AG04449 (cell line): ENCODE data around the gene BAIAP2.
"Not testable (repeated sequence)": the region's sequence is repeated elsewhere in the genome, so short reads cannot be mapped to it uniquely, and the experiment has no call there.

Source experiments
- CTCF ChIA-PET: fragments of 350-600 bp; formaldehyde crosslinking; extraction: SDS; loops from one replicate; lab custom pipeline; 2021; ENCODE audit warnings: antibody characterized with exemption; lab: Yijun Ruan, JAX
- POLR2A ChIA-PET: fragments of 400-600, 350-600 bp; formaldehyde crosslinking; extraction: SDS; loops from one replicate; lab custom pipeline; 2020; ENCODE audit warnings: antibody characterized with exemption, inconsistent platforms; lab: Yijun Ruan, JAX
- DNase-seq: peaks from one replicate; pipeline ENCODE4 v3.0.0-alpha.2; 2010; ENCODE audit warnings: low read depth, low spot score
- H3K4me3 ChIP-seq: 2 replicates; pipeline ENCODE4 v1.5.1; 2011; ENCODE audit warnings: low read depth, mild to moderate bottlenecking, control low read depth, low read length
- CTCF ChIP-seq: IDR thresholded peaks from one replicate; pipeline ENCODE4 v1.5.1; 2011; ENCODE audit warnings: mild to moderate bottlenecking, moderate library complexity, low read length, control low read depth, inconsistent platforms; ENCODE audit not compliant: insufficient read depth; ENCODE audit errors: missing control alignments

BAIAP2 gene

GRCh38 chr17:81144423-81144781 lies 109.5 kb downstream of the BAIAP2 start:
- DNase-seq: no peak
- CTCF ChIA-PET: interaction anchor here (0.7 to 4.4 kb wide), 10 partner anchors 9 to 340 kb away, joined by 3 to 38 read pairs (median 6); no protein-coding TSS in a partner anchor
- H3K4me3 ChIP-seq: no peak overlapping the region
- POLR2A ChIA-PET: no interaction called here
- no peak for TF ChIP-seq CTCF

GRCh38 chr17:81146208-81146607 lies 111.3 kb downstream of the BAIAP2 start:
- H3K4me3 ChIP-seq, DNase-seq, POLR2A ChIA-PET: not testable (repeated sequence)
- CTCF ChIA-PET: interaction anchor here (0.9 kb wide), 1 partner anchor 338 kb away, joined by 3 read pairs; no protein-coding TSS in a partner anchor

GRCh38 chr17:81147701-81148100 lies 112.8 kb downstream of the BAIAP2 start:
- TF ChIP-seq CTCF: no peak
- DNase-seq: no peak
- CTCF ChIA-PET: interaction anchor here (0.7 kb wide), 1 partner anchor 12 kb away, joined by 3 read pairs; no protein-coding TSS in a partner anchor
- no peak overlapping the region for H3K4me3 ChIP-seq
- POLR2A ChIA-PET: no interaction called here

- no peak for TF ChIP-seq CTCF
- DNase-seq: no peak
- CTCF ChIA-PET: interaction anchor here (0.7 kb wide), 1 partner anchor 13 kb away, joined by 3 read pairs; no protein-coding TSS in a partner anchor
- H3K4me3 ChIP-seq: no peak overlapping the region
- POLR2A ChIA-PET: no interaction called here
Observed at GRCh38 chr17:81148571-81148970, 113.6 kb downstream of the BAIAP2 start.

GRCh38 chr17:81148986-81149533 lies 114.1 kb downstream of the BAIAP2 start:
- no peak overlapping the region for H3K4me3 ChIP-seq
- no peak for DNase-seq
- no peak for TF ChIP-seq CTCF
- POLR2A ChIA-PET: no interaction called here
- CTCF ChIA-PET: interaction anchor here (0.7 kb wide), 1 partner anchor 335 kb away, joined by 3 read pairs; no protein-coding TSS in a partner anchor

GRCh38 chr17:81150377-81151077 lies 115.6 kb downstream of the BAIAP2 start:
- POLR2A ChIA-PET: no interaction called here
- no peak overlapping the region for H3K4me3 ChIP-seq
- no peak for DNase-seq
- CTCF ChIA-PET: interaction anchor here (2.0 kb wide), 1 partner anchor 9 kb away, joined by 7 read pairs; no protein-coding TSS in a partner anchor
- no peak for TF ChIP-seq CTCF
